DOHH2 (cell line): ENCODE results near the gene KLF16.

ENCODE experiments used
- H3F3A ChIP-seq: fragments of 200-600 bp; sonication (generic), shearing (Covaris generic); 2 replicates; pipeline ENCODE4 v1.6.0; 2016; ENCODE audit warnings: antibody characterized with exemption, mild to moderate bottlenecking; ENCODE audit not compliant: control insufficient read depth, insufficient read depth
- H3K27ac ChIP-seq: fragments of 200-600 bp; sonication (generic); 2 replicates; pipeline ENCODE4 v1.5.1; 2014; ENCODE audit warnings: low read depth, mild to moderate bottlenecking, low read length, moderate library complexity
- H3K27me3 ChIP-seq: fragments of 200-600 bp; sonication (generic); 2 replicates; pipeline ENCODE4 v1.6.1; 2014; ENCODE audit warnings: mild to moderate bottlenecking, low read length, mixed read lengths; ENCODE audit not compliant: control insufficient read depth
- H3K36me3 ChIP-seq: fragments of 200-600 bp; sonication (generic); 2 replicates; pipeline ENCODE4 v1.6.1; 2014; ENCODE audit warnings: mild to moderate bottlenecking, low read length, moderate library complexity, mixed read lengths; ENCODE audit not compliant: control insufficient read depth
- H3K4me1 ChIP-seq: fragments of 200-600 bp; sonication (generic); 2 replicates; pipeline ENCODE4 v1.6.1; 2014; ENCODE audit warnings: mild to moderate bottlenecking, low read length, mixed read lengths; ENCODE audit not compliant: control insufficient read depth
- H3K4me2 ChIP-seq: fragments of 200-600 bp; sonication (generic); 2 replicates; pipeline ENCODE4 v1.6.0; 2014; ENCODE audit warnings: mild to moderate bottlenecking, low read length, moderate library complexity
- H3K4me3 ChIP-seq: fragments of 200-600 bp; sonication (generic); 2 replicates; pipeline ENCODE4 v1.5.1; 2014; ENCODE audit warnings: mild to moderate bottlenecking, low read length, mixed read lengths
- H3K79me2 ChIP-seq: fragments of 200-600 bp; sonication (generic); 2 replicates; pipeline ENCODE4 v1.6.1; 2014; ENCODE audit warnings: mild to moderate bottlenecking, low read length, mixed read lengths; ENCODE audit not compliant: control insufficient read depth
- H3K9me2 ChIP-seq: fragments of 200-600 bp; sonication (generic); replicated peaks from 2 replicates; pipeline ENCODE4 v1.6.1; 2014; ENCODE audit warnings: mild to moderate bottlenecking, low read length, mixed read lengths; ENCODE audit not compliant: control insufficient read depth
- H3K9me3 ChIP-seq: fragments of 200-600 bp; sonication (generic); 2 replicates; pipeline ENCODE4 v1.6.1; 2014; ENCODE audit warnings: antibody characterized with exemption, low read length, mixed read lengths; ENCODE audit not compliant: control insufficient read depth, insufficient read depth
- H4K20me1 ChIP-seq: fragments of 200-600 bp; sonication (generic); 2 replicates; pipeline ENCODE4 v1.6.0; 2014; ENCODE audit warnings: low read depth, mild to moderate bottlenecking, antibody characterized with exemption, low read length, moderate library complexity; ENCODE audit not compliant: control insufficient read depth, insufficient read depth
- EZH2phosphoT487 ChIP-seq: fragments of 200-600 bp; sonication (generic); IDR thresholded peaks from 2 replicates; pipeline ENCODE4 v1.6.1; 2017; ENCODE audit warnings: borderline replicate concordance, mild to moderate bottlenecking, antibody characterized with exemption, low read length, moderate library complexity, mixed read lengths
- TF ChIP-seq, protein P1 (sequence below): fragments of 200-600 bp; sonication (generic); IDR thresholded peaks from one replicate; pipeline ENCODE4 v1.5.1; 2014; ENCODE audit warnings: antibody characterized with exemption, mild to moderate bottlenecking, low read depth, low read length; ENCODE audit not compliant: poor library complexity, severe bottlenecking

KLF16 gene

DNA sequence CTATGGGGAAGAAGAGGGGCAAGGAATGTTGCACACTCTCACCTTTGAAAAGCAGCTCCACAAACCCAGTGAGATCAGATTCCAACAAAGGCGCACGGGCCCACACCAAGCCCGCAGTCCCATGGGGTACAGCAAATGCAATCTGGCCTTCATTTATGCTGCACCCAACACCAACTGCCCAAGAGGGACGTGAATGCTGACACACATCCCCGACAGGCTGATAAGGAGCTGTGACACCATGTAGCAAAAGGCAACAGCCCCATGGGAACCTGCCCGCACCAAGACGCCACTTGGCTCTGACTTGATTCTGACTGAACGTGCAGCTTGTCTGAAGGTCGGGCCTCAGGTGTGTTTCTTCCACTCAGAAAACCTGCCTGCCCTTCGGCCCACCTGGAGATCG, 32.4 kb downstream of the KLF16 start:
- peaks cover 71% of the 10 kb centered on the region for H3K79me2 ChIP-seq

GRCh38 chr19:1830568-1830967, 32.8 kb downstream of the KLF16 start:
- TF ChIP-seq, protein P1, sequence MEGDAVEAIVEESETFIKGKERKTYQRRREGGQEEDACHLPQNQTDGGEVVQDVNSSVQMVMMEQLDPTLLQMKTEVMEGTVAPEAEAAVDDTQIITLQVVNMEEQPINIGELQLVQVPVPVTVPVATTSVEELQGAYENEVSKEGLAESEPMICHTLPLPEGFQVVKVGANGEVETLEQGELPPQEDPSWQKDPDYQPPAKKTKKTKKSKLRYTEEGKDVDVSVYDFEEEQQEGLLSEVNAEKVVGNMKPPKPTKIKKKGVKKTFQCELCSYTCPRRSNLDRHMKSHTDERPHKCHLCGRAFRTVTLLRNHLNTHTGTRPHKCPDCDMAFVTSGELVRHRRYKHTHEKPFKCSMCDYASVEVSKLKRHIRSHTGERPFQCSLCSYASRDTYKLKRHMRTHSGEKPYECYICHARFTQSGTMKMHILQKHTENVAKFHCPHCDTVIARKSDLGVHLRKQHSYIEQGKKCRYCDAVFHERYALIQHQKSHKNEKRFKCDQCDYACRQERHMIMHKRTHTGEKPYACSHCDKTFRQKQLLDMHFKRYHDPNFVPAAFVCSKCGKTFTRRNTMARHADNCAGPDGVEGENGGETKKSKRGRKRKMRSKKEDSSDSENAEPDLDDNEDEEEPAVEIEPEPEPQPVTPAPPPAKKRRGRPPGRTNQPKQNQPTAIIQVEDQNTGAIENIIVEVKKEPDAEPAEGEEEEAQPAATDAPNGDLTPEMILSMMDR = no peak
- no peak for TF ChIP-seq EZH2phosphoT487
- Histone ChIP-seq H3K4me3 (no peak overlapping the region), H3K4me1 (no peaks in the 10 kb centered on the region), H4K20me1 (peaks cover 5% of the 10 kb centered on the region), H3K79me2 (peaks cover 70% of the 10 kb centered on the region), H3K27me3 (no peaks in the 10 kb centered on the region), H3K9me3 (no peaks in the 10 kb centered on the region), H3K9me2 (no peaks in the 10 kb centered on the region), H3F3A (no peaks in the 10 kb centered on the region; the same call in 1 of the 2 replicates), H3K4me2 (no peak overlapping the region), H3K36me3 (peaks cover 38% of the 10 kb centered on the region), H3K27ac (no peak overlapping the region)

More for the DNA sequence above, 32.4 kb downstream of the KLF16 start:
- H4K20me1 ChIP-seq = peaks cover 5% of the 10 kb centered on the region
- TF ChIP-seq, protein P1 = no peak
- TF ChIP-seq EZH2phosphoT487 = no peak
- no peaks in the 10 kb centered on the region for H3K27me3 ChIP-seq
- no peak overlapping the region for H3K27ac ChIP-seq
- H3K4me1 ChIP-seq = no peaks in the 10 kb centered on the region
- peaks cover 34% of the 10 kb centered on the region for H3K36me3 ChIP-seq
- H3K4me3 ChIP-seq = no peak overlapping the region
- H3F3A ChIP-seq = no peaks in the 10 kb centered on the region; the same call in 1 of the 2 replicates
- no peak overlapping the region for H3K4me2 ChIP-seq
- no peaks in the 10 kb centered on the region for H3K9me3 ChIP-seq
- H3K9me2 ChIP-seq = no peaks in the 10 kb centered on the region

DNA sequence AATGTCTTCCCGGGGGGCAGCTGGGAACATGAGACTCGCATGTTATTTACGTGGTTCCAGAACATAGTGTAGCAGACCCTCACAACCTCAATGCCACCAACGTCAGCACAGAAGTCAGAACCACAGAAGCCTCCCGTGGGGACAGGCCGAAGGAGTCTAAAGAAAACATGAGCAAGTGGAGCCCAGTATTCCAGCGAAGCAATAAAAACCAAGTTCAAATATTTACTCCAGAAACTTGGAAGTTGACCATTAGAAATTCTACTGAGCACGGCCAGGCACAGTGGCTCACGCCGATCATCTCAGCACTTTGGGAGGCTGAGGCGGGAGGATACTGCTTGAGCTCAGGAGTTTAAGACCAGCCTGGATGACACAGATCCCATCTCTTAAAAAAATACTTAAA, 33.4 kb downstream of the KLF16 start:
- peaks cover 3% of the 10 kb centered on the region for H4K20me1 ChIP-seq
- TF ChIP-seq, protein P1 = no peak
- TF ChIP-seq EZH2phosphoT487 = no peak
- no peak overlapping the region for H3K27ac ChIP-seq
- H3K9me3 ChIP-seq = no peaks in the 10 kb centered on the region
- no peaks in the 10 kb centered on the region for H3K9me2 ChIP-seq
- peaks cover 64% of the 10 kb centered on the region for H3K79me2 ChIP-seq
- no peaks in the 10 kb centered on the region; the same call in 1 of the 2 replicates for H3F3A ChIP-seq
- H3K4me3 ChIP-seq = no peak overlapping the region
- no peak overlapping the region for H3K4me2 ChIP-seq
- H3K4me1 ChIP-seq = no peaks in the 10 kb centered on the region
- H3K36me3 ChIP-seq = peaks cover 37% of the 10 kb centered on the region
- H3K27me3 ChIP-seq = no peaks in the 10 kb centered on the region
